Activated CD4-positive, alpha-beta memory T cell treated with anti-CD3 and anti-CD28 coated beads, Interleukin-2, amount 10 ng/mL, durations not matched to agents 7 days and 5 days (primary cell): ENCODE measurements around the gene RPL19. TPM values are rescaled to one million over a fixed set of nuclear protein-coding genes. Genes with fewer than 3 reads are reported as not detected.

ENCODE experiments used
- CTCF ChIA-PET: fragments of 350-600 bp; sonication (Branson Sonifier 250); formaldehyde crosslinking; loops from one replicate; lab custom pipeline; 2021; ENCODE audit warnings: antibody characterized with exemption, inconsistent platforms; lab: Charles Lee
- POLR2A ChIA-PET: fragments of 350-600 bp; sonication (Branson Sonifier 250); formaldehyde crosslinking; loops from one replicate; lab custom pipeline; 2021; ENCODE audit warnings: antibody characterized with exemption; lab: Charles Lee
- DNase-seq: peaks from one replicate; pipeline ENCODE4 v3.0.0-alpha.2; 2020
- H3K27ac Mint-ChIP-seq: one replicate; pipeline ENCODE4 v1.8.0; 2021; ENCODE audit warnings: mild to moderate bottlenecking, mixed read lengths
- H3K27me3 Mint-ChIP-seq: one replicate; pipeline ENCODE4 v1.8.0; 2021; ENCODE audit warnings: mixed read lengths
- H3K36me3 Mint-ChIP-seq: one replicate; pipeline ENCODE4 v1.8.0; 2021; ENCODE audit warnings: low read depth, mixed read lengths
- H3K4me1 Mint-ChIP-seq: one replicate; pipeline ENCODE4 v1.8.0; 2021; ENCODE audit warnings: mixed read lengths
- H3K4me3 Mint-ChIP-seq: one replicate; pipeline ENCODE4 v1.8.0; 2021; ENCODE audit warnings: mild to moderate bottlenecking, mixed read lengths
- H3K9me3 Mint-ChIP-seq: one replicate; pipeline ENCODE4 v1.8.0; 2021; ENCODE audit warnings: mixed read lengths
- total RNA-seq, 2 experiments: library from RNA; stranded (reverse); gene quantifications; one replicate each; pipeline ENCODE4 v1.2.3, GENCODE V29; 2021

The RPL19 gene
- total RNA-seq, 2 experiments from 2014 or later = 1,724 to 1,761 TPM

DNA sequence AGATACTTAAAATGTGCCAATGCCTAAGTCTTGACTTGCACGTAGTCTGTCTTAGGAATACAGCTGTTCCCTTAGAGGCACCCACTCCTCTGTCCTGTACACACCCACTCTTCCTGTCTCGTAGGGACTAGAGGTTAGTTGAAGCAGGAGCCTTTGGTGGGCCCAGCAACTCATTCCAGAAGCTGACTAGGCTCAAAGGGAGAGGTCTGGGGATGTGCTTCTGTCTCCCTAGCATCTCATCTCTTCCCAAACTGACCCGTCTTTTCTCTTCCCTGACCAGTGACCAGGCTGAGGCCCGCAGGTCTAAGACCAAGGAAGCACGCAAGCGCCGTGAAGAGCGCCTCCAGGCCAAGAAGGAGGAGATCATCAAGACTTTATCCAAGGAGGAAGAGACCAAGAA is 4.2 kb downstream of the RPL19 start:
- H3K4me3 Mint-ChIP-seq = no peak overlapping the region

DNA sequence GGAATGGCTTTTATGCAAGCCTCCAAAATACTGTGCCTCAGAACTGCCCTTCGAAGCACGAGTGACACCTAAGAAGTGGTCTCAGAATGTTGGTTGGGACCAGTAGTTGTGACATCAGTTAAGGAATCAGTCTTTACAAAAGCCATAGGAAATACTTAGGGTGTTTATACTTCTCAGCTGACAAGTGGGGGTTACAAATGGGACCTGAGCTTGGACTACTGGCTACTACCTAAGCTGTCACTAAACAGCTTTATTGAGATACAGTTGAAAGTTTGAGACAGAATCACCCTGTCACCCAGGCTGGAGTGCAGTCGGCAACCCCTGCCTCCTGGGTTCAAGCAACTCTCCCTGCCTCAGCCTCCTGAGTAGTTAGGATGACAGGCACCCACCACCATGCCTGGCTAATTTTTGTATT is 5.0 kb downstream of the RPL19 start:
- H3K36me3 Mint-ChIP-seq = peaks cover 48% of the 10 kb centered on the region
- no peak overlapping the region for H3K27ac Mint-ChIP-seq
- no peak for DNase-seq
- no peaks in the 10 kb centered on the region for H3K9me3 Mint-ChIP-seq
- POLR2A ChIA-PET = interaction anchor here (3.7 kb wide), 1 partner anchor 32 kb away, joined by 22 read pairs; no protein-coding TSS in a partner anchor
- H3K27me3 Mint-ChIP-seq = peaks cover 5% of the 10 kb centered on the region
- CTCF ChIA-PET = interaction anchor here (0.7 to 7.4 kb wide), 4 partner anchors 9 to 348 kb away, joined by 3 to 208 read pairs (median 6); no protein-coding TSS in a partner anchor
- no peak overlapping the region for H3K4me3 Mint-ChIP-seq
- peaks cover 43% of the 10 kb centered on the region for H3K4me1 Mint-ChIP-seq

More for the DNA sequence above, 4.2 kb downstream of the RPL19 start:
- ChIA-PET CTCF (interaction anchor here (0.5 to 7.4 kb wide), 2 partner anchors 35 to 192 kb away, joined by 3 to 208 read pairs; no protein-coding TSS in a partner anchor), POLR2A (no interaction called here)
- no peak for DNase-seq
- peaks cover 46% of the 10 kb centered on the region for H3K4me1 Mint-ChIP-seq
- H3K27me3 Mint-ChIP-seq = no peaks in the 10 kb centered on the region
- H3K27ac Mint-ChIP-seq = no peak overlapping the region
- H3K36me3 Mint-ChIP-seq = peaks cover 51% of the 10 kb centered on the region
- H3K9me3 Mint-ChIP-seq = no peaks in the 10 kb centered on the region

DNA sequence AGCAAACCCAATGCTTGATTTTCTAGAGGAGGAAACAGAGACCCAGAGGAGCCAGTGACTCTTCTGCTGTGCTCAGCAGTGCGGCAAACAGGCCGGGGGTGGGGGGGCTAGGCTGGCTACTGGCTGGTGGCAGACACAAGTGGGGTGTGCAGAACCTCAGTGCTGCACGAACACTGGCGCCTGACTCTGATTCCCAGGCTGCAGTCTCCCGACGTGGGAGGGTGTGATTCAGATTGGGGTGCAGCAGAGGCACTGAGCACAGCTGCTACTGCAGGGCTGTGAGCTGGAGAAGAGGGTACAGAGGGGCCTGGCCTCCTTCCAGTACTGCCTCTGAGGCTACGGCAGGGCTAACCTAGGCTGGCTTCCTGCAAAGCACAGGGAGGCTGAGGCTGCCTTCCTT is 8.1 kb downstream of the RPL19 start:
- peaks cover 24% of the 10 kb centered on the region for H3K4me1 Mint-ChIP-seq
- peaks cover 21% of the 10 kb centered on the region for H3K36me3 Mint-ChIP-seq
- ChIA-PET CTCF (interaction anchor here (2.9 to 7.4 kb wide), 2 partner anchors 12 to 31 kb away, joined by 9 to 208 read pairs; no protein-coding TSS in a partner anchor), POLR2A (interaction anchor here (2.1 to 3.7 kb wide), 3 partner anchors 8 to 36 kb away, joined by 9 to 22 read pairs (median 10); partner anchors contain the start of gene RPL19)
- peaks cover 17% of the 10 kb centered on the region for H3K27me3 Mint-ChIP-seq
- no peak overlapping the region for H3K4me3 Mint-ChIP-seq
- DNase-seq = no peak
- no peaks in the 10 kb centered on the region for H3K9me3 Mint-ChIP-seq
- H3K27ac Mint-ChIP-seq = no peak overlapping the region

DNA sequence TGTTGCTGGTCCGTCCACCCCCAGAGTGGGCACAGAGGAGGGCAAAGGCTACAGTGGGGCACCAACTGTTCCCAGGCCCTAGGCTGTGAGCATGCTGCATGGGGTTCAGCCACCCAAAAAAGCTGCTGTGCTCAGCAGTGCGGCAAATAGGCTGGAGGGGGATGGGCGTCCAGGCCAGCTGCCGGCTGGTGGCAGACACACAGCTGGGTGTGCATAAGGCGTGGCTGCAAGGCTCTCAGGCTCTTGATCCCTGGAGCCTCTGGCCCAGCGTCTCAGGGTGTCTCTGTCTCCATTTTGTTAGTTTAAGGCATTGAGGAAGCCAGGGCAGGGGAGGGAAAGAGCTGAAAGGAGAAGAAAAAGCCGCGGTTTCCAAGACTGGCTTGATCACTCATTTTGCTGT is 8.8 kb downstream of the RPL19 start:
- Mint-ChIP-seq H3K36me3 (peaks cover 14% of the 10 kb centered on the region), H3K9me3 (no peaks in the 10 kb centered on the region), H3K4me1 (peaks cover 19% of the 10 kb centered on the region), H3K4me3 (no peak overlapping the region), H3K27ac (no peak overlapping the region), H3K27me3 (peaks cover 17% of the 10 kb centered on the region)
- ChIA-PET CTCF (interaction anchor here (1.0 to 7.4 kb wide), 3 partner anchors 9 to 44 kb away, joined by 3 to 208 read pairs (median 3); partner anchors contain the start of gene RPL19), POLR2A (interaction anchor here (0.6 to 2.5 kb wide), 3 partner anchors 9 to 19 kb away, joined by 3 to 10 read pairs (median 4); partner anchors contain the start of gene RPL19)
- no peak for DNase-seq

DNA sequence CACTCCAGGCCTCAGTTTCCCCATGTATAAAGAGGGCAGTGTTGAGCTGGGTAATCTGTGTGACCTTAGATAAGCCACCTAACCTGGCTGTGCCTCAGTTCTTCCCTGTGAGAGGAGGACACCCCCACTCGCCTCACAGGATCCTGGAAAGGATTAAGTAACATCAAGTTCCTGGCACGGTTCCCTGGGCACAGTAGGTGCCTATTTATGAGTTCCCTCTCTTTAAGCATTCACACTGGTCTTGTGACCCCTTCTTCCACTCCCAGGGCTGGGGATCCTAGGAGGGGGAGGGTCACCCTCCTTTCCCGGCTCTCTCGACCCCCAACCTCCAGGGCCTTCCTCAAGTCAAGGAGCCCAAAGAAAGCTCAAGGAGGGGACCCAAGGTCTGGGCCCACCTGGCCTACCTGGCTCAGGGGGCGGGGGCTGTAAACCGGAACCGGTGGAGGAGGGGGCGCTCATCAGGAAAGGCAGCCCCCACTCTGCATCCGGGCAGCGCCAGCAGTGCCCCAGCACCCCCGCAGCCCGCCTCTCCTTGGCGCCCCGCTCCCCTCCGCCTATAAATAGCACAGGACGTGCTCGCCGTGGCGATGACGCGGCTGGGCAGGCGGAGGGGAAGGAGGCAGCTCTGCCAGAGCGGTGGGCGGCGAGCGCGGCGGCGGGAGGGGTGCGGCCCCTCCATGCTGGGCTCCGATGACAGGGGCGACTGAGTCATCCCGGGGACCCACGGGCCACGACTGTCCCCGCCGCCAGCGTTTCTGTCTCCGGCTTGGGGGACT is 9.4 kb downstream of the RPL19 start:
- Mint-ChIP-seq H3K4me1 (peaks cover 18% of the 10 kb centered on the region), H3K27me3 (peaks cover 17% of the 10 kb centered on the region), H3K9me3 (no peaks in the 10 kb centered on the region), H3K36me3 (peaks cover 7% of the 10 kb centered on the region), H3K27ac (no peak overlapping the region), H3K4me3 (peak overlapping the region; percentile 4)
- DNase-seq = peak; percentile 65
- POLR2A ChIA-PET = interaction anchor here (0.6 to 2.5 kb wide), 3 partner anchors 10 to 18 kb away, joined by 3 to 10 read pairs (median 4); partner anchors contain the start of gene RPL19
- CTCF ChIA-PET = interaction anchor here (1.0 to 7.4 kb wide), 3 partner anchors 10 to 45 kb away, joined by 3 to 208 read pairs (median 3); partner anchors contain the start of gene RPL19

DNA sequence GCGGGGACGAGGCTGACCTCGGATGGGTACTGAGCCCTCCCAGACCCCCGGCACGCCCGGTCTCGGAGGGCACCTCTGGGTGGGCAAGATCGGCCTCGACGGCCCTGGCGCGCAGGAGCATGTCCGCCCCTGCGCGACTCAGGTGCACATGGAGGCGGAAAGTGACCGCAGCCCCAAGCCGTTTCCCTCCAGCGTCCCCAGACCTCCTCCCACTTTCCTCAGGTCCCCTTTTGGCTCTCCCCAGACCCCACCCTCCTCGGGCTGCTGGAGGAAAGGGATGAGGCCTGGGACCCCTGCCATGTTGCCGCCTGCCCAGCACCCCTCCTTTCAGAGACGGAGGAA is 10.0 kb downstream of the RPL19 start:
- Mint-ChIP-seq H3K4me3 (no peak overlapping the region), H3K36me3 (peaks cover 2% of the 10 kb centered on the region)
- POLR2A ChIA-PET = interaction anchor here (2.5 kb wide), 1 partner anchor 10 kb away, joined by 10 read pairs; the partner anchor contains the start of gene RPL19

DNA sequence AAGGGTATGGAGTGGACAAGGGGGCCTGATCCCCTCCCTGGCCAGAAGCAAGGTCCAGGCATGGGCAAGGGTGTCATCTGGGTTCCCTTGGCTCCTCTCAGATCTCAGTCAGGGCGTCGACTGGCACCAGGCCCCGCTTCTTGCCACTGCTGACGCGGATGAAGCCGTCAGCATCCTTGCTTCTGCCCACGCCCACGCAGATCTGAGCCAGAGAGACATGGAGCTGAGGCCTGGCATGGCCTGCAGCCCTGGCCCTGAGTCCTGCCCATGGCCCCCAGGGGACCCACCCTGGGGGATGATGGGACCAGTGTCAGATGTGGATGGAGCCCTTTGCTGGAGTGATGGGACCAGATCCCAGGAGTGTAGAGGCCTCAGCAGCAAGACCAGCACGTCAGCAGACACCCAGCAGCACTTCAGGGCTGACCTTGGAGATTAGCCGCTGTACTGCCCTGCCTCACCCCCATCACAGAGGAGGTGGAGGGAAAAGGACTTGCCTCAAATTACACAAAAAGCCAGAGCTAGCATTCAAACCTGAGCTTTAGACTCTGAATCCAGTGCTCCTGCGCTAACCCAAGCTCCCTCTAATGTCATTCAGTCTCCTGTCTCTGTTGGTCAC is 12.2 kb downstream of the RPL19 start:
- ChIA-PET CTCF (interaction anchor here (0.7 to 1.3 kb wide), 2 partner anchors 32 to 41 kb away, joined by 3 to 5 read pairs; no protein-coding TSS in a partner anchor), POLR2A (no interaction called here)
- no peaks in the 10 kb centered on the region for H3K36me3 Mint-ChIP-seq
- peaks cover 32% of the 10 kb centered on the region for H3K27me3 Mint-ChIP-seq
- H3K4me1 Mint-ChIP-seq = peaks cover 11% of the 10 kb centered on the region
- no peak for DNase-seq
- no peak overlapping the region for H3K27ac Mint-ChIP-seq
- H3K9me3 Mint-ChIP-seq = no peaks in the 10 kb centered on the region
- H3K4me3 Mint-ChIP-seq = no peak overlapping the region

More for the DNA sequence above, 10.0 kb downstream of the RPL19 start:
- no peak for DNase-seq
- H3K4me1 Mint-ChIP-seq = peaks cover 17% of the 10 kb centered on the region
- no peaks in the 10 kb centered on the region for H3K9me3 Mint-ChIP-seq
- CTCF ChIA-PET = interaction anchor here (1.0 to 7.4 kb wide), 3 partner anchors 10 to 45 kb away, joined by 3 to 208 read pairs (median 3); partner anchors contain the start of gene RPL19
- peaks cover 18% of the 10 kb centered on the region for H3K27me3 Mint-ChIP-seq
- no peak overlapping the region for H3K27ac Mint-ChIP-seq

DNA sequence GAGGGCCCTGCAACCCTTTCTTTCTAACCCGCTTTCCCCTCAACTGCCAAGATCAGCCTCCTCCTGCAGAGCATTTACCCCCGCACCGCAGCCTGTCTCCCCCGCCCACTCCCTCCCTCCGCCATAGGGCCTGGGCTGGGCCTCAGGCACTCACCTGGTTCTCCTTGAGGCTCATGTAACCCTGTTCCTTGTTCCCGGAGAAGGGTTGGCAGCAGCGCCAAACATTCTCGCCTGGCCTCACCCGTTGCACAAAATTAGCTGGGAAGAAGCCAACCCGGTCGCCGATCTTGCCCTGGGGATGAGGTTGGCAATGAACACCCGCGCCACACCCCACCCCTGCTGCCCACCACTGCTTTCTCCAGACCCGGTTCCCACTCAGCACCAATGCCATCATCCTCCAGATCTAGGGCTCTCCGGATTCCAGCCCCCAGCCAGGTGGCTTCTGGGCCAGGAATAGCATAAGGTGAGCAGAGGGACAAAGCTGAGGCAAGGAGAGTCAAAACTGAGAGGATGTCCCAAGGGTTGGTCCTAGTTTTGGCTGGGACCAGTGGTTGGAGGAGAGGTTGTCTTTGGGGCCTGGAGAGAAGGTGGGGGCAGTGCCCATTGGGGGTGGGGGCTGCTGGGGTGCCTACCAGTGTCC is 12.9 kb downstream of the RPL19 start:
- ChIA-PET CTCF (interaction anchor here (0.7 to 1.3 kb wide), 2 partner anchors 32 to 41 kb away, joined by 3 to 5 read pairs; no protein-coding TSS in a partner anchor), POLR2A (no interaction called here)
- Mint-ChIP-seq H3K4me3 (no peak overlapping the region), H3K27me3 (peaks cover 35% of the 10 kb centered on the region), H3K27ac (no peak overlapping the region), H3K4me1 (peaks cover 10% of the 10 kb centered on the region), H3K36me3 (no peaks in the 10 kb centered on the region), H3K9me3 (no peaks in the 10 kb centered on the region)
- DNase-seq = no peak

DNA sequence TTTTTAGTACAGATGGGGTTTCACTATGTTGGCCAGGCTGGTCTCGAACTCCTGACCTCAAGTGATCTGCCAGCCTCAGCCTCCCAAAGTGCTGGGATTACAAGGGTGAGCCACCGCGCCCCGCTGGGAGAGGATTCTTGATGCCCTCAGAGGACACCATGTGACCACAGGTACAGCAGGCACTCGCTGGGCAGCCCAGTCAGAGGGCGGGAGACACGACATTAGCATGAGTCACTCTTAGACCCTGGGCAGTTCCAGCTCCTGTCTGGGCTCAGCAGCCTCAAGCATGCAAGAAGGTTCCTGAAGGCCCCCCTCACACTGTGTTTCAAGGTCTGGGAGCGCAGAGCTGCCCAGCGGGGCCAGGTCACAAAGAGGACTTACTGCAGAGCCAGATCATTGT is 13.8 kb downstream of the RPL19 start:
- Mint-ChIP-seq H3K9me3 (no peaks in the 10 kb centered on the region), H3K4me1 (peaks cover 10% of the 10 kb centered on the region), H3K4me3 (no peak overlapping the region), H3K27ac (no peak overlapping the region), H3K27me3 (peaks cover 40% of the 10 kb centered on the region), H3K36me3 (no peaks in the 10 kb centered on the region)
- ChIA-PET POLR2A (interaction anchor here (1.3 kb wide), 1 partner anchor 13 kb away, joined by 3 read pairs; no protein-coding TSS in a partner anchor), CTCF (no interaction called here)
- no peak for DNase-seq

DNA sequence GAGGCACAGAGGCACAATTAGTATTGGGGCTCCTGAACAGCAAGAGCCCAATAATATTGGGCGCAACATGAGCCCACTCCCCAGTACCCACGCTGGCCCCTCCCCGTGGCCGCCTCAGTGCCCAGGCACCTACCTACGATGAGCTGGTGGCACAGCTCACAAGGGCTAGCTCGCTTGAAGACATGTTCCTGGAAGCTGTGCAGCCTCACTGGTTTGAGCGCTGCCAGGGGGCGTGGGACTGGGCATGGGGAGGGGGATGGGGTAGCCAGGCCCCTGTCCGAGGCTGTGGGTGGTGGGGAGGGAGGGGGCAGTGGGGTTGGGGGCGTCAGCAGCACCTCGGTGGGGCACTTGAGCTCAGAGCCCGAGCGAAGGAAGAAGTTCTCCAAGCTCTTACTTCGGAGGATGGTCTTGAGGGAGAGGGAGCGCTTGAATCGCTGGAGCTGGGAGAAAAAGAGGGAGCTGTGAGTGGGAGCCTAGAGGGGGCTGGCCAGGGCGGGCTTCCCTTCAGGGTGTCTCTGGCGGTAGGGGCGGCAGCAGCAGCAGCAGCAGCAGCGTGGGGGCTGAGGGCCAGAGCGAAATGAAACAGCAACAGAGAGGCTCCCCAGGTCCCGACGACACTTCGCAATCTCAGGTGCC is 17.8 kb downstream of the RPL19 start:
- no peak overlapping the region for H3K27ac Mint-ChIP-seq
- H3K4me1 Mint-ChIP-seq = peaks cover 1% of the 10 kb centered on the region
- H3K4me3 Mint-ChIP-seq = no peak overlapping the region
- POLR2A ChIA-PET = no interaction called here
- H3K36me3 Mint-ChIP-seq = no peaks in the 10 kb centered on the region
- no peak for DNase-seq
- peaks cover 38% of the 10 kb centered on the region for H3K27me3 Mint-ChIP-seq
- no peaks in the 10 kb centered on the region for H3K9me3 Mint-ChIP-seq
- CTCF ChIA-PET = interaction anchor here (0.5 to 1.6 kb wide), 5 partner anchors 11 to 53 kb away, joined by 3 to 5 read pairs (median 3); no protein-coding TSS in a partner anchor

DNA sequence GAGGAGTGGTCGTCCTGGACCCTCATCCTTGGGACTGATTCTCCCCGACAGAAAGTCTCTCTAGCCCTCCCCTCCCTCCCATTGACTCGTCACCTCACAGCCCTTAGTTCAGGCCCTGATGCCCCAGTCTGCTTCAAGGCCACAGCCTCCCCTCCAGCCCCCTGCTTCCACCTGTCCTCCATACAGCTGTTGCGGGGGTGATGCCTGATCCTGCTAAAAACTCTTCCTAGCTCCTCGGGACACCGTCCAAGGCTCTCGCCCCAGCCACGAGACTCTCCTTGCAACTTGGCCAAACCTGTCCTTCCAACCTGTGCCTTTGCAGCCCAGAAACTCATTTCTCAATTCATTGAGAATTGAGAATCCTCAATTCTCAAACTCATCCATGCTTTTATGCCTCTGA is 18.8 kb downstream of the RPL19 start:
- Mint-ChIP-seq H3K4me1 (peaks cover 1% of the 10 kb centered on the region), H3K9me3 (no peaks in the 10 kb centered on the region), H3K27me3 (peaks cover 47% of the 10 kb centered on the region), H3K4me3 (no peak overlapping the region), H3K27ac (no peak overlapping the region), H3K36me3 (no peaks in the 10 kb centered on the region)
- CTCF ChIA-PET = interaction anchor here (1.1 to 1.6 kb wide), 5 partner anchors 12 to 54 kb away, joined by 3 to 5 read pairs (median 3); no protein-coding TSS in a partner anchor
- DNase-seq = no peak
- POLR2A ChIA-PET = no interaction called here
